Mucosa of rectum (tissue), 2 donors: Measurements from ENCODE around the gene EPHA3.

Source experiments
- H3K27ac ChIP-seq, 2 donors: one replicate each; pipeline ENCODE4 v1.7.0; 2013; ENCODE audit warnings: inconsistent platforms in 2 of 2, low read depth in 2 of 2, low read length in 2 of 2
- H3K27me3 ChIP-seq, 2 donors: one replicate each; pipeline ENCODE4 v1.7.0; 2013; ENCODE audit warnings: low read length in 2 of 2; ENCODE audit not compliant: control insufficient read depth in 2 of 2, insufficient read depth in 2 of 2
- H3K36me3 ChIP-seq, 2 donors: one replicate each; pipeline ENCODE4 v1.7.0; 2013; ENCODE audit warnings: low read length in 2 of 2; ENCODE audit not compliant: control insufficient read depth in 2 of 2, insufficient read depth in 2 of 2
- H3K4me1 ChIP-seq, 2 donors: one replicate each; pipeline ENCODE4 v1.7.0; 2013; ENCODE audit warnings: low read length in 2 of 2, mild to moderate bottlenecking in 1 of 2; ENCODE audit not compliant: control insufficient read depth in 2 of 2, insufficient read depth in 2 of 2
- H3K4me3 ChIP-seq, 2 donors: one replicate each; pipeline ENCODE4 v1.7.0; 2013; ENCODE audit warnings: low read length in 2 of 2
- H3K9ac ChIP-seq, 2 donors: one replicate each; pipeline ENCODE4 v1.7.0; 2013; ENCODE audit warnings: low read length in 2 of 2, low read depth in 1 of 2, mild to moderate bottlenecking in 1 of 2
- H3K9me3 ChIP-seq, 2 donors: one replicate each; pipeline ENCODE4 v1.7.0; 2013; ENCODE audit warnings: low read length in 2 of 2; ENCODE audit not compliant: control insufficient read depth in 2 of 2
- donor health status: healthy.
- donor health status: Normal muscosa, but diverticular disease.

The EPHA3 gene

GRCh38 chr3:89101251-89101650 lies 6.2 kb upstream of the EPHA3 start:
- Histone ChIP-seq H3K4me3 (no peak overlapping the region), H3K9me3 (no peaks in the 10 kb centered on the region), H3K27me3 (no peaks in the 10 kb centered on the region)

DNA sequence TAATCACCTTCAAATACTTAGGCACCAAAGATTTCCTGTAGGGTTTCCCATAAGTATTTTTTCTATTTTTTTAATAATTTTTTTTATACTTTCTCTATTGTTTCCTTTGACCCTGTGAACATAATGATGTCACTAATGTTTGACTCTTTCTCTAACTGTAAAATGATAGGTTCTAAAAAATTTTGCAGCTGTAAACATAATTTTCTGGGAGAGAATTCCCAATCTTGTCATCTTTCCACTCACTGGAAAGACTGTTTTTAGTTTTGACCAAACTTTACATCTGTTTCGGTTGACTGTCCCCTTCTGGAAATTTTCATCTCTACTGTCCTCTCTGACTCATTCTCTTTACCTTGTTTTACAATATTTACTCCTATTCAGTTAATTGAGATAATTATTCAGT lies 5.5 kb upstream of the EPHA3 start:
- H3K36me3 ChIP-seq, result no peaks in the 10 kb centered on the region
- H3K9ac ChIP-seq, result no peak overlapping the region
- no peak overlapping the region for H3K4me3 ChIP-seq
- no peaks in the 10 kb centered on the region for H3K4me1 ChIP-seq
- no peaks in the 10 kb centered on the region for H3K9me3 ChIP-seq
- H3K27ac ChIP-seq, result no peak overlapping the region
- no peaks in the 10 kb centered on the region for H3K27me3 ChIP-seq

More at GRCh38 chr3:89101251-89101650, 6.2 kb upstream of the EPHA3 start:
- H3K9ac ChIP-seq, result no peak overlapping the region
- no peaks in the 10 kb centered on the region for H3K4me1 ChIP-seq
- no peaks in the 10 kb centered on the region for H3K36me3 ChIP-seq
- H3K27ac ChIP-seq, result no peak overlapping the region

DNA sequence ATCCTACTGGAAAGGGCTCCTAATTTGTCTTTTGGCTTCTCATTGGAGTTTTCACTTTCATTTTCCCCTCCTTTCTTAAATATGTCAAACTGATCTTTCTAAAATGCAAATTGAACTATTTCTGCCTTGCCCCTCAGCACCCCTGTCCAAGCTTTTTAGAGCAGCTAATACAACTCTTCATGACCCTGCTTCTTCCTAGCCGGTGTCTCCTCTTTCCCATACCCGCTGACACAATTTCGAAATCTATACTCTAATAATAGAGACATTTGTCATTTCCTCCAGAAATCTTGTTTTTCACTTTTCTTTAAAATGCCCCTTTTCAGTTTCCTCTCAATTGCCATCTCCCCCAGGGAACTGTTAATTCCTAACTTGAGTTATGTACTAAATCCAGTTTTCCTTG lies 2.9 kb upstream of the EPHA3 start:
- H3K27ac ChIP-seq, result no peak overlapping the region
- peaks cover 2 to 4% of the 10 kb centered on the region in 2 donors for H3K27me3 ChIP-seq
- H3K4me3 ChIP-seq, result no peak overlapping the region
- H3K4me1 ChIP-seq, result peaks cover 0 to 4% of the 10 kb centered on the region in 2 donors
- no peaks in the 10 kb centered on the region for H3K9me3 ChIP-seq
- H3K36me3 ChIP-seq, result no peaks in the 10 kb centered on the region
- H3K9ac ChIP-seq, result no peak overlapping the region

DNA sequence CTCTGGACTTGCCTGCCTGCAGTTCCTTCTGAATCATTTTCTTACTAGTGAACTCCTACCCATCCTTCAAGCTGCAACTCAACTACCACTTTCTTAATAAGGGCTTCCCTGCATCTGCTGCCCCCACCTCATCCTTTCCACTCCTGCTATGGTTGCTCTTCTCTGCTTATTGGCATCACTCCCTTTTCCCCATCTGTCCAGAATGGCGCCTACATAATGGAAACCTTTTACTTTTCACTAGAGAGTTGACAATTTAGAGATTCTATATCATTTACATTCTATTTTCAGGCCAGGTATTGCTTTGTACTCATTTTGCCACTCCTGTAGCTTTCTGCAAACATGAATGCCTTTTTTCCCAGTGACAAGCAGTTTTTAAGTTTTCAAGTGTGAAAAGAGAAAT lies 1.9 kb upstream of the EPHA3 start:
- peaks cover 2 to 4% of the 10 kb centered on the region in 2 donors for H3K27me3 ChIP-seq
- no peaks in the 10 kb centered on the region for H3K9me3 ChIP-seq
- peaks cover 0 to 4% of the 10 kb centered on the region in 2 donors for H3K4me1 ChIP-seq
- no peak overlapping the region for H3K9ac ChIP-seq
- no peaks in the 10 kb centered on the region for H3K36me3 ChIP-seq
- H3K27ac ChIP-seq, result no peak overlapping the region
- H3K4me3 ChIP-seq, result no peak overlapping the region

GRCh38 chr3:89108291-89108550 lies 800 bp downstream of the EPHA3 start:
- H3K9ac ChIP-seq, result no peak overlapping the region
- peaks cover 2 to 8% of the 10 kb centered on the region in 2 donors for H3K27me3 ChIP-seq
- no peaks in the 10 kb centered on the region for H3K9me3 ChIP-seq
- H3K27ac ChIP-seq, result no peak overlapping the region
- H3K4me1 ChIP-seq, result peaks cover 0 to 4% of the 10 kb centered on the region in 2 donors
- no peaks in the 10 kb centered on the region for H3K36me3 ChIP-seq
- H3K4me3 ChIP-seq, result peak overlapping the region; percentile 65 to 69

- no peak overlapping the region for H3K4me3 ChIP-seq
- peaks cover 0 to 2% of the 10 kb centered on the region in 2 donors for H3K4me1 ChIP-seq
- H3K27ac ChIP-seq, result no peak overlapping the region
- no peak overlapping the region for H3K9ac ChIP-seq
- H3K27me3 ChIP-seq, result peaks cover 0 to 7% of the 10 kb centered on the region in 2 donors
- no peaks in the 10 kb centered on the region for H3K9me3 ChIP-seq
- H3K36me3 ChIP-seq, result no peaks in the 10 kb centered on the region
These were observed 5.9 kb downstream of the EPHA3 start for GRCh38 chr3:89113344-89113743.

- Histone ChIP-seq H3K9ac (peak overlapping the region; percentile 2 to 42), H3K4me3 (peak overlapping the region; percentile 44 to 61)
These were observed 6.7 kb downstream of the EPHA3 start for GRCh38 chr3:89113893-89114840.

DNA sequence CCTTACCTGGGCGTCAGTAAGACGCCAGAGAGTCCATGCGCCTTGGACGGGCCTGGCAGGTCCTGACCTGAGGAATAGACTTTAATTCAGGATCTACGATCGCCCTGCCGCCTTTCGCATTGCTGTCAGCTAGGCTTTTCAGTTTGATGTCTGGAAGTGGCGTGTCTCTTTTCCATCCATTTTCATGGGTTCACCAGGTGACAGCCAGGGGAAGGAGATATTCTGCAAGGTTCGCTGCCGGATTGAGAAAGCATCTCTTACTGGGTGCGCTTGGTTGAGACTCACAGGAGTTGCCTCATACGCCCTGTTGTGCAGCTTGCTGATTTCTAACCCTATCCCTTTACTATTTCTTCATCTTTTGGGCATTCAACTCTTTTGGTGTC lies 7.4 kb downstream of the EPHA3 start:
- Histone ChIP-seq H3K9ac (no peak overlapping the region), H3K4me3 (peak overlapping the region; percentile 19 to 61), H3K27me3 (peaks cover 0 to 4% of the 10 kb centered on the region in 2 donors), H3K36me3 (no peaks in the 10 kb centered on the region), H3K9me3 (no peaks in the 10 kb centered on the region), H3K27ac (no peak overlapping the region), H3K4me1 (peaks cover 0 to 2% of the 10 kb centered on the region in 2 donors)

More at GRCh38 chr3:89113893-89114840, 6.7 kb downstream of the EPHA3 start:
- Histone ChIP-seq H3K9me3 (no peaks in the 10 kb centered on the region), H3K27ac (no peak overlapping the region), H3K4me1 (peaks cover 0 to 2% of the 10 kb centered on the region in 2 donors), H3K36me3 (no peaks in the 10 kb centered on the region), H3K27me3 (peaks cover 0 to 4% of the 10 kb centered on the region in 2 donors)

DNA sequence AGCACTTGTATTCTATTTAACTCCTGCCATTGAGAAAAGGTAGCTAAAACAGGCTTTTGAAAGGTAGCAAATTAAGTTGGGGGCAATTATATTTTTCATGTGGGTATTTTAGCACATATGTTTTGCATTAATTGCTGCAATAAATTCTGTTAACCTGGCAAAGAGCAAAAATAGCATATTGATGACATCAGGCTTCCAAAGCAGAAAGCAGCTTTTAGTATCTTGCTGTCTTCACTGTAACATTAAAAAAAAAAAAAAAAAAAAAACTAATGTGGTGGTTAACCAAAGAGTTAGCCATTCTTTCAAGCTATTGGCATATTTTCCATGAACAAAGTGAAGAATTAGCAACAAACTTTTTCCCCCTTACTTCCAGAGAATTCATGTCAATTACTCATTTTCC lies 9.1 kb downstream of the EPHA3 start:
- Histone ChIP-seq H3K4me1 (peaks cover 0 to 2% of the 10 kb centered on the region in 2 donors), H3K36me3 (no peaks in the 10 kb centered on the region), H3K27ac (no peak overlapping the region), H3K9me3 (no peaks in the 10 kb centered on the region), H3K9ac (no peak overlapping the region), H3K27me3 (peaks cover 0 to 4% of the 10 kb centered on the region in 2 donors), H3K4me3 (no peak overlapping the region)

DNA sequence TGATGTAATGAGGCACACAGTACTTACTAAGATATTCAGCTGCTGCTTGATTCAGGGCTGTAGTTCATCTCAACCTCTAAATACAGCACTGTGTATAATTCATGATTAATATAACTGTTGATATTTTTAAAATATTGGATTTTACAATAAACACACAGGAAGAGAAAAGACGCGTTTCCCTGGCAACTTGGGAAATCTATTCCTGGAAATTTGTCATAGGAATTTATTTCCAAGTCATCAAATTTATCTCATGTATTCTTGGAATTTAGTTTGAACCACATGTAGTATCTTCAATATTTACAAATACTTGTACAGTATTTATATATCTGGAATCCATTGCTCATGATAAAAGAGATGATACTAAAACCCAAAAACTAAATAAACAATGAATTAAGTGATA lies 30.6 kb downstream of the EPHA3 start:
- H3K27ac ChIP-seq, result no peak overlapping the region
- H3K27me3 ChIP-seq, result no peaks in the 10 kb centered on the region
- no peaks in the 10 kb centered on the region for H3K9me3 ChIP-seq
- H3K9ac ChIP-seq, result no peak overlapping the region
- no peak overlapping the region for H3K4me3 ChIP-seq
- no peaks in the 10 kb centered on the region for H3K36me3 ChIP-seq
- H3K4me1 ChIP-seq, result no peaks in the 10 kb centered on the region
